DND-41 (cell line): Measurements from ENCODE around the gene OPCML.

ENCODE experiments used
- ATAC-seq: fragments of 200-7000 bp; cut with Tn5 transposase; 3 replicates; pipeline ENCODE4 v1.9.1; 2021; ENCODE audit warnings: low read depth; ENCODE audit not compliant: insufficient read depth
- DNase-seq: peaks from one replicate; pipeline ENCODE4 v3.0.0-alpha.2; 2020
- H2AFZ ChIP-seq: 2 replicates; pipeline ENCODE4 v1.6.0; 2012; ENCODE audit warnings: low read depth, low read length
- H3K27ac ChIP-seq: 2 replicates; pipeline ENCODE4 v1.5.1; 2012; ENCODE audit warnings: low read length, inconsistent platforms
- H3K27me3 ChIP-seq: fragments of 200-600 bp; sonication (generic); 2 replicates; pipeline ENCODE4 v1.6.0; 2012; ENCODE audit warnings: low read length, mild to moderate bottlenecking, inconsistent platforms; ENCODE audit not compliant: insufficient read depth, poor library complexity
- H3K36me3 ChIP-seq: 2 replicates; pipeline ENCODE4 v1.5.1; 2012; ENCODE audit warnings: low read length, inconsistent platforms; ENCODE audit not compliant: insufficient read depth
- H3K4me1 ChIP-seq: 2 replicates; pipeline ENCODE4 v1.5.1; 2012; ENCODE audit warnings: mild to moderate bottlenecking, low read length; ENCODE audit not compliant: insufficient read depth
- H3K4me2 ChIP-seq: 2 replicates; pipeline ENCODE4 v1.6.0; 2012; ENCODE audit warnings: mild to moderate bottlenecking, moderate library complexity, low read length, inconsistent platforms; ENCODE audit not compliant: insufficient read depth
- H3K4me3 ChIP-seq, 2 experiments: fragments of 200-600 bp in 1 of 2; shearing (Covaris generic) in 1 of 2; 2 replicates each; pipeline ENCODE4 v1.5.1; 2012 to 2016; ENCODE audit warnings: inconsistent platforms in 2 of 2, low read length in 2 of 2, mild to moderate bottlenecking in 2 of 2, low read depth in 1 of 2, moderate library complexity in 1 of 2
- H3K79me2 ChIP-seq: 2 replicates; pipeline ENCODE4 v1.6.0; 2012; ENCODE audit warnings: low read length, inconsistent platforms; ENCODE audit not compliant: insufficient read depth
- H3K9ac ChIP-seq: 2 replicates; pipeline ENCODE4 v1.6.0; 2012; ENCODE audit warnings: low read depth, mild to moderate bottlenecking, inconsistent platforms, low read length, moderate library complexity
- H3K9me3 ChIP-seq: 2 replicates; pipeline ENCODE4 v1.5.1; 2012; ENCODE audit warnings: low read length, moderate library complexity, mild to moderate bottlenecking, inconsistent platforms; ENCODE audit not compliant: insufficient read depth, severe bottlenecking
- H4K20me1 ChIP-seq: 2 replicates; pipeline ENCODE4 v1.6.0; 2012; ENCODE audit warnings: low read length; ENCODE audit not compliant: insufficient read depth
- CTCF ChIP-seq: IDR thresholded peaks from 2 replicates; pipeline ENCODE4 v1.5.1; 2012; ENCODE audit warnings: borderline replicate concordance, low read length, moderate library complexity, mild to moderate bottlenecking; ENCODE audit not compliant: poor library complexity, severe bottlenecking; ENCODE audit errors: extremely low read depth
- EZH2 ChIP-seq: IDR thresholded peaks from 3 replicates; pipeline ENCODE4 v1.6.1; 2012; ENCODE audit warnings: borderline replicate concordance, low read depth, mild to moderate bottlenecking, moderate library complexity, low read length, inconsistent platforms; ENCODE audit not compliant: severe bottlenecking

Gene OPCML

GRCh38 chr11:133409799-133410198 is 122.5 kb downstream of the OPCML start:
- Histone ChIP-seq H3K4me2 (no peak overlapping the region), H3K9me3 (no peaks in the 10 kb centered on the region), H3K36me3 (no peaks in the 10 kb centered on the region), H3K9ac (no peak overlapping the region), H3K4me1 (no peaks in the 10 kb centered on the region), H3K4me3 (no peak overlapping the region), H2AFZ (no peak overlapping the region), H4K20me1 (no peaks in the 10 kb centered on the region), H3K79me2 (no peaks in the 10 kb centered on the region), H3K27me3 (peaks cover 3% of the 10 kb centered on the region), H3K27ac (no peak overlapping the region)
- DNase-seq (no peak), ATAC-seq (no peak)
- no peak for TF ChIP-seq CTCF
- no peak for TF ChIP-seq EZH2

- no peaks in the 10 kb centered on the region for H3K79me2 ChIP-seq
- H4K20me1 ChIP-seq = no peaks in the 10 kb centered on the region
- H3K4me3 ChIP-seq = no peak overlapping the region
- TF ChIP-seq EZH2 (no peak), CTCF (no peak)
- H3K4me2 ChIP-seq = no peak overlapping the region
- H3K9ac ChIP-seq = no peak overlapping the region
- ATAC-seq (no peak), DNase-seq (no peak)
- no peaks in the 10 kb centered on the region for H3K4me1 ChIP-seq
- no peak overlapping the region for H2AFZ ChIP-seq
- H3K27ac ChIP-seq = no peak overlapping the region
- H3K27me3 ChIP-seq = peaks cover 3% of the 10 kb centered on the region
- H3K9me3 ChIP-seq = no peaks in the 10 kb centered on the region
- no peaks in the 10 kb centered on the region for H3K36me3 ChIP-seq
Measured at GRCh38 chr11:133408936-133409335, 123.4 kb downstream of the OPCML start.

- Histone ChIP-seq H3K27me3 (peaks cover 3% of the 10 kb centered on the region), H3K27ac (no peak overlapping the region), H3K4me2 (no peak overlapping the region), H3K9me3 (no peaks in the 10 kb centered on the region), H3K79me2 (no peaks in the 10 kb centered on the region), H2AFZ (no peak overlapping the region), H4K20me1 (no peaks in the 10 kb centered on the region), H3K9ac (no peak overlapping the region), H3K4me1 (no peaks in the 10 kb centered on the region), H3K4me3 (no peak overlapping the region), H3K36me3 (no peaks in the 10 kb centered on the region)
- ATAC-seq = no peak
- no peak for DNase-seq
- TF ChIP-seq CTCF (no peak), EZH2 (no peak)
Measured at GRCh38 chr11:133408402-133408801, 123.9 kb downstream of the OPCML start.

- H4K20me1 ChIP-seq = no peaks in the 10 kb centered on the region
- peaks cover 3% of the 10 kb centered on the region for H3K27me3 ChIP-seq
- no peak overlapping the region for H2AFZ ChIP-seq
- H3K79me2 ChIP-seq = no peaks in the 10 kb centered on the region
- H3K36me3 ChIP-seq = no peaks in the 10 kb centered on the region
- no peak overlapping the region for H3K4me2 ChIP-seq
- ATAC-seq (no peak), DNase-seq (no peak)
- TF ChIP-seq CTCF (no peak), EZH2 (no peak)
- H3K27ac ChIP-seq = no peak overlapping the region
- H3K9ac ChIP-seq = no peak overlapping the region
- no peak overlapping the region for H3K4me3 ChIP-seq
- no peaks in the 10 kb centered on the region for H3K9me3 ChIP-seq
- H3K4me1 ChIP-seq = no peaks in the 10 kb centered on the region
Measured at GRCh38 chr11:133406489-133406888, 125.8 kb downstream of the OPCML start.
